IMR-90 (cell line): ENCODE results near the gene SHISA4.

Experiments used
- CEBPB ChIP-seq: IDR thresholded peaks from 2 replicates; pipeline ENCODE4 v1.6.1; 2012; ENCODE audit warnings: low read depth, low read length, improper control_type of control experiment
- CHD1 ChIP-seq: IDR thresholded peaks from 2 replicates; pipeline ENCODE4 v1.6.1; 2012; ENCODE audit warnings: low read depth, low read length, improper control_type of control experiment
- CTCF ChIP-seq: conservative IDR thresholded peaks from 2 replicates; pipeline ENCODE4 v1.5.1; 2012; ENCODE audit warnings: mild to moderate bottlenecking, low read depth, low read length, improper control_type of control experiment
- FOS ChIP-seq: fragments of 150-350 bp; IDR thresholded peaks from 2 replicates; pipeline ENCODE4 v1.6.1; 2016; ENCODE audit warnings: low read depth, low read length
- MAFK ChIP-seq: IDR thresholded peaks from 2 replicates; pipeline ENCODE4 v1.6.1; 2012; ENCODE audit warnings: low read depth, low read length, improper control_type of control experiment
- MAZ ChIP-seq: IDR thresholded peaks from 2 replicates; pipeline ENCODE4 v1.6.1; 2012; ENCODE audit warnings: low read depth, mild to moderate bottlenecking, low read length, improper control_type of control experiment, moderate library complexity, borderline replicate concordance
- NFE2L2 ChIP-seq: fragments of 150-350 bp; IDR thresholded peaks from 2 replicates; pipeline ENCODE4 v1.6.1; 2016; ENCODE audit warnings: low read depth, mild to moderate bottlenecking, low read length
- POLR2A ChIP-seq: IDR thresholded peaks from 2 replicates; pipeline ENCODE4 v1.6.1; 2012; ENCODE audit warnings: mild to moderate bottlenecking, low read depth, low read length
- RAD21 ChIP-seq: IDR thresholded peaks from 2 replicates; pipeline ENCODE4 v1.6.1; 2012; ENCODE audit warnings: low read length, improper control_type of control experiment
- RCOR1 ChIP-seq: IDR thresholded peaks from 2 replicates; pipeline ENCODE4 v1.6.1; 2012; ENCODE audit warnings: mild to moderate bottlenecking, low read length, improper control_type of control experiment; ENCODE audit not compliant: insufficient replicate concordance
- RFX5 ChIP-seq: IDR thresholded peaks from 2 replicates; pipeline ENCODE4 v1.8.0; 2012; ENCODE audit warnings: low read depth, mild to moderate bottlenecking, low read length, moderate library complexity
- USF2 ChIP-seq: fragments of 150-350 bp; IDR thresholded peaks from 2 replicates; pipeline ENCODE4 v1.6.1; 2017; ENCODE audit warnings: mild to moderate bottlenecking, antibody characterized with exemption, low read length, low read depth

- TF ChIP-seq CTCF (no peak), RCOR1 (no peak), POLR2A (no peak), CEBPB (no peak), RAD21 (no peak), NFE2L2 (peak; percentile 98), MAFK (peak; percentile 76), MAZ (no peak), RFX5 (no peak), CHD1 (no peak), USF2 (no peak), FOS (no peak)
These were observed 33.4 kb downstream of the SHISA4 start for GRCh38 chr1:201921952-201922558.
